GM06990 (cell line): ENCODE results near the gene ADGRG1.
"Not testable (repeated sequence)": the region's sequence is repeated elsewhere in the genome, so short reads cannot be mapped to it uniquely, and the experiment has no call there.

Experiments
- DNase-seq: peaks from one replicate; pipeline ENCODE4 v3.0.0-alpha.2; 2011; ENCODE audit not compliant: insufficient read length; ENCODE audit errors: extremely low read depth
- H3K27me3 ChIP-seq: replicated peaks from 2 replicates; pipeline ENCODE4 v1.6.0; 2011; ENCODE audit warnings: low read length; ENCODE audit not compliant: control insufficient read depth, insufficient read depth
- H3K36me3 ChIP-seq: 2 replicates; pipeline ENCODE4 v1.5.1; 2011; ENCODE audit warnings: low read length; ENCODE audit not compliant: control insufficient read depth, insufficient read depth
- H3K4me3 ChIP-seq: replicated peaks from 2 replicates; pipeline ENCODE4 v1.5.1; 2011; ENCODE audit warnings: low read depth, mild to moderate bottlenecking, control low read depth, low read length
- TF ChIP-seq, protein P1 (sequence below): IDR thresholded peaks from 2 replicates; pipeline ENCODE4 v1.5.1; 2011; ENCODE audit warnings: low read length, control low read depth, mild to moderate bottlenecking, inconsistent platforms; ENCODE audit not compliant: insufficient read depth, poor library complexity, severe bottlenecking

The ADGRG1 gene

DNA sequence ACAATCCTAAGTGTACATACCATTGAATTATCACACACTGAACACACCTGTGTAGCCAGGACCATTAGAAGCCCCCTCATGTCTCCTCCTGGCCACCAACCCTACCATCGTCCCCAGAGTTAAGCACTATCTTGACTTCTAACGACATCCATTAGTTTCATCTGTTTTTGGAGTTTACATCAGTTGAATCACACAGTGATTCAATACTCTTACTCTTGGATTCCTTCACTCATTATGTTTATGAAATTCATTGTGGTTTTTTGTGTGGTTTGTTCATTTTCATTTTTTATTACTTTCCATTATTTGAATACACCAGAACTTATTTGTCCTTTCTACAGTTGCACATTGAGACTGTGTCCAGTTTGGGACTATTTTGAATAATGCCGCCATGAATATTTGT, 79.7 kb downstream of the ADGRG1 start:
- TF ChIP-seq, protein P1, sequence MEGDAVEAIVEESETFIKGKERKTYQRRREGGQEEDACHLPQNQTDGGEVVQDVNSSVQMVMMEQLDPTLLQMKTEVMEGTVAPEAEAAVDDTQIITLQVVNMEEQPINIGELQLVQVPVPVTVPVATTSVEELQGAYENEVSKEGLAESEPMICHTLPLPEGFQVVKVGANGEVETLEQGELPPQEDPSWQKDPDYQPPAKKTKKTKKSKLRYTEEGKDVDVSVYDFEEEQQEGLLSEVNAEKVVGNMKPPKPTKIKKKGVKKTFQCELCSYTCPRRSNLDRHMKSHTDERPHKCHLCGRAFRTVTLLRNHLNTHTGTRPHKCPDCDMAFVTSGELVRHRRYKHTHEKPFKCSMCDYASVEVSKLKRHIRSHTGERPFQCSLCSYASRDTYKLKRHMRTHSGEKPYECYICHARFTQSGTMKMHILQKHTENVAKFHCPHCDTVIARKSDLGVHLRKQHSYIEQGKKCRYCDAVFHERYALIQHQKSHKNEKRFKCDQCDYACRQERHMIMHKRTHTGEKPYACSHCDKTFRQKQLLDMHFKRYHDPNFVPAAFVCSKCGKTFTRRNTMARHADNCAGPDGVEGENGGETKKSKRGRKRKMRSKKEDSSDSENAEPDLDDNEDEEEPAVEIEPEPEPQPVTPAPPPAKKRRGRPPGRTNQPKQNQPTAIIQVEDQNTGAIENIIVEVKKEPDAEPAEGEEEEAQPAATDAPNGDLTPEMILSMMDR = no peak

DNA sequence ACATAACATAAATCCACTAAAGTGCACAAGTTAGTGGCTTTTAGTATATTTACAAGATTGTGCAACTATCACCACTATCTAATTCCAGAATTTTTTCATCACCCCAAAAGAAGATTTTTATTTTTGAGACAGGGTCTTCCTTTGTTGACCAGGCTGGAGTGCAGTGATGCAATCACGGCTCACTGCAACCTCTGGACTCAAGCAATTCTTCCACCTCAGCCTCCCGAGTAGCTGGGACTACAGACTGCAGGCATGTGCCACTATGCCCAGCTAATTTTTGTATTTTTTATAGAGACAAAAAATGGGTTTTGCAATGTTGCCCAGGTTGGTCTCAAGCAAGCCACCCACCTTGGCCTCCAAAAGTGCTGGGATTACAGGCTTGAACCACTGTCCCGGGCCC, 81.2 kb downstream of the ADGRG1 start:
- TF ChIP-seq, protein P1 = no peak
- no peak for DNase-seq
- Histone ChIP-seq H3K4me3 (no peak overlapping the region), H3K27me3 (no peaks in the 10 kb centered on the region; the same call in none of the 2 replicates), H3K36me3 (no peaks in the 10 kb centered on the region)

More for the DNA sequence above, 79.7 kb downstream of the ADGRG1 start:
- H3K36me3 ChIP-seq = no peaks in the 10 kb centered on the region
- DNase-seq = no peak
- H3K4me3 ChIP-seq = no peak overlapping the region
- H3K27me3 ChIP-seq = no peaks in the 10 kb centered on the region; the same call in 1 of the 2 replicates

DNA sequence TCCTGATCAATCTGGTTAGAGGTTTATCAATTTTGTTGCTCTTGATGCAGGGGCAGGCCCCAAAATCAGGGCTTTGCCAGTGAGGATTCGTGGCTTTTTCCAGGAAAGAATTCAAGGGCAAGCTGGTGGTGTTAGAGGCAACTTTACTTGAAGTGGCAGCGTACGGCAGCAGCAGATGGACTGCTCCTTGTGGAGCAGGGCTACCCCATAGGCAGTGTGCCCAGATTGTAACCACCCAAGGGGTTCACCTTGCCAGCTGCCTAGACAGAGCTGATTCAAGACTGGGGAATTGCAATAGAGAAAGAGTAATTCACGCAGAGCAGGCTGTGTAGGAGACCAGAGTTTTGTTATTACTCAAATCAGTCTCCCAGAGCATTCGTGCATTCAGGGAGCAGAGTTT, 82.9 kb downstream of the ADGRG1 start:
- no peaks in the 10 kb centered on the region; the same call in none of the 2 replicates for H3K27me3 ChIP-seq
- no peak for DNase-seq
- no peak overlapping the region for H3K4me3 ChIP-seq
- H3K36me3 ChIP-seq = no peaks in the 10 kb centered on the region
- TF ChIP-seq, protein P1 = no peak

DNA sequence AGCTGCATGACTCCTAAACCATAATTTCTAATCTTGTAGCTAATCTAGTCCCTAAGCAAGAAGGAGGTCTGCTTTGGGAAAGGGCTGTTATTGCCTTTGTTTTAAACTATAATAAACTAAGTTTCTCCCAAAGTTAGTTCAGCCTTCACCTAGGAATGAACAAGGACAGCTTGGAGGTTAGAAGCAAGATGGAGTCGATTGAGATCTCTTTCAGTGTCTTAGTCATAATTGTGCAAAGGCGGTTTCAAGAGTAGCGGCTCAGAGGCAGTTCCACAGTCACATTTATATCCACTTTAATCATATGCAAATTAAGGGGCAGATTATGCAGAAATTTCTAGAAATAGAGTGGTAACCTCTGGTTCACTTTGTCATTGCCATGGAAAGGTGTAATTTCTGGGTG, 83.6 kb downstream of the ADGRG1 start:
- TF ChIP-seq, protein P1 = no peak
- H3K36me3 ChIP-seq = no peaks in the 10 kb centered on the region
- no peak overlapping the region for H3K4me3 ChIP-seq
- DNase-seq = no peak
- H3K27me3 ChIP-seq = no peaks in the 10 kb centered on the region; the same call in none of the 2 replicates

DNA sequence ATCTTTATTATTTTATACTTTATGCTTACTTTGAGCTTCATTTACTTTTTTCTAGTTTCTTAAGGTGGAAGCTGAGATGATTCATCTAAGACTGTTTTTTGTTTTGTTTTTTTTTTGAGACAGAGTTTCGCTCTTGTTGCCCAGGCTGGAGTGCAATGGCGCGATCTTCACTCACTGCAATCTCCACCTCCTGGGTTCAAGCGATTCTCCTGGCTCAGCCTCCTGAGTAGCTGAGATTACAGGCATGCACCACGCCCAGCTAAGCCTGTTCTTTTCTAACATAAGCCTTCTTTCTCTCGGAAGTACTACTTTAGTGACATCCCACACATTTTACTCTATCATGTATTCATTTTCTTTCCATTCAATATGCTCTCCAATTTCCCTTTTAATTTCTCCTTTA, 84.1 kb downstream of the ADGRG1 start:
- DNase-seq, H3K4me3 ChIP-seq, H3K36me3 ChIP-seq, H3K27me3 ChIP-seq: not testable (repeated sequence)

DNA sequence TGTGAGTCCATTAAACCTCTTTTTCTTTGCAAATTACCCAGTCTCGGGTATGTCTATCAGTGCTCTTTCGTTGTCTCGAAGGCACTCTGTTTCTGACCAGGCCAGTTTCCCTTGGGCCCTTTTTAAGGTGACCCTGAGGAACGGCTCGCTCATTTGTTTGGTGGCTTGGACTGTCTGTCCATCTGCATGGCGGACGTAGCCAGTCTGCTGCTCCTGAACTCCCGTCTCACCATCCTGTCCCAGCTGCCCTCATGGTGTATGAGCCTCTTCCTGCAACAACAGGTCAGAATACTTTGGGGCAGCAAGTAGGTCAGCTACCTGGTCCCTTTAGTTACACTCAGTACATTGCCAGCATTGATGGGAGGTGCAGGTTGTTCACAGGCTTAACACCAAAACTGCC, 85.2 kb downstream of the ADGRG1 start:
- DNase-seq = no peak

More for the DNA sequence above, 85.2 kb downstream of the ADGRG1 start:
- H3K27me3 ChIP-seq = no peaks in the 10 kb centered on the region; the same call in none of the 2 replicates
- H3K4me3 ChIP-seq = no peak overlapping the region
- H3K36me3 ChIP-seq = no peaks in the 10 kb centered on the region
- TF ChIP-seq, protein P1 = no peak
